ENCODE measurements around the gene RIN1. TPM values are rescaled to one million over a fixed set of nuclear protein-coding genes. Genes with fewer than 3 reads are reported as not detected.

RIN1 gene
- total and polyA plus RNA-seq, 2 donors (not counting 1 experiment from before 2014, with no cell fraction given), result 0.72 to 1.7 TPM

DNA sequence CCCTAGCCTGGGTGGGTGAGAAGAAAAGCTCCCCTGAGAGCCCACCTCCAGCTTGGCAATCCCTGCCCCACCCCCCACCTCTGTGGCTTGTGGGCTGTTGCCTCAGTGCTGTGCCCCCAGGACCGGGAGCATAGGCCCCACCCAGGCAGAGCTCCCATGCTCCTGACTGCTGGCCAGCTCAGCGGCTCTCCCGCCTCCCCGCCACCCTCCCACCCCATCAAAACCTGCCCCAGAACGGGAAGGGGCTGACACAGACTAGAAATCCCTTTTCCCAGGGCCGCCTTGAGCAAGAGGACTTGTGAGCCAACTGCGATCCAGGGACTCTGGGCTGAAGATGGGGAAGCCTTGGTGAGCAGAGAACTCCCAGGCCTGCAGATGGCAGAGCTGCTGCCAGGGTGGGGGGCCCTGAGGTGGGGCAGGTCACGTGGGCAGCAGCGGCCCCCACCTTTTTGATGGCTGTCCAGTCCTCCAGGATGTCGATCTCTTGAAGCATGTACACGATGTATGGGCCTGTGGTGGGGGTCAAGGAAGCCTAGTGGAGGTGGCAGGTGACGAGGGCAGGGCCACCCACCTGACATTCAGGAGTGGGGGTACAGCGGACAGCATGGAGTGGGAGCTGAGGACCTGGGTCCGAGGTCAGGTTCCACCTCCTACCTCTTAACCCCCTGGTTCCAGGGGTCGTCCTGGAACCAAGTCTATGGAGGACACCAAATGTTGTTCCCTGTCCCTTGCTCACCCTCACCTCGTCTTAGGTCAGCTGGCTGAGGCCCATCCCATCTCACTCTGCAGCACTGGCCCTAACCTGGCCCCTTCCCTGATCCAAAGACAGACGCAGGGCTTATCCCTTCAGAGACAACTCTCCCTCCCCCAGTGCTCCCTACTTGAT lies 2.3 kb upstream of the RIN1 start:
- TF ChIP-seq, protein P1, sequence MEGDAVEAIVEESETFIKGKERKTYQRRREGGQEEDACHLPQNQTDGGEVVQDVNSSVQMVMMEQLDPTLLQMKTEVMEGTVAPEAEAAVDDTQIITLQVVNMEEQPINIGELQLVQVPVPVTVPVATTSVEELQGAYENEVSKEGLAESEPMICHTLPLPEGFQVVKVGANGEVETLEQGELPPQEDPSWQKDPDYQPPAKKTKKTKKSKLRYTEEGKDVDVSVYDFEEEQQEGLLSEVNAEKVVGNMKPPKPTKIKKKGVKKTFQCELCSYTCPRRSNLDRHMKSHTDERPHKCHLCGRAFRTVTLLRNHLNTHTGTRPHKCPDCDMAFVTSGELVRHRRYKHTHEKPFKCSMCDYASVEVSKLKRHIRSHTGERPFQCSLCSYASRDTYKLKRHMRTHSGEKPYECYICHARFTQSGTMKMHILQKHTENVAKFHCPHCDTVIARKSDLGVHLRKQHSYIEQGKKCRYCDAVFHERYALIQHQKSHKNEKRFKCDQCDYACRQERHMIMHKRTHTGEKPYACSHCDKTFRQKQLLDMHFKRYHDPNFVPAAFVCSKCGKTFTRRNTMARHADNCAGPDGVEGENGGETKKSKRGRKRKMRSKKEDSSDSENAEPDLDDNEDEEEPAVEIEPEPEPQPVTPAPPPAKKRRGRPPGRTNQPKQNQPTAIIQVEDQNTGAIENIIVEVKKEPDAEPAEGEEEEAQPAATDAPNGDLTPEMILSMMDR (IDR thresholded peaks at IDR 0.05), result no peak
- no peak for TF ChIP-seq EZH2 (IDR thresholded peaks at IDR 0.05; ENCODE audit: borderline replicate concordance, insufficient read depth, low read depth, low read length, poor library complexity, severe bottlenecking)
- no peaks in the 10 kb centered on the region for H3K9me3 Mint-ChIP-seq (ENCODE audit: insufficient read depth)
- Histone ChIP-seq H3K36me3 (replicated peaks in 1 of 2; ENCODE audit: control extremely low read depth in 1 of 2, control insufficient read depth in 1 of 2, extremely low read depth in 1 of 2, insufficient read depth in 2 of 2, low read length in 1 of 2) (peaks cover 0 to 49% of the 10 kb centered on the region in 2 experiments), H3K4me1 (ENCODE audit: control insufficient read depth in 2 of 2, insufficient read depth in 2 of 2, low read length in 2 of 2) (peaks cover 15 to 29% of the 10 kb centered on the region in 2 donors), H3K4me3 (ENCODE audit: control extremely low read depth in 1 of 5, extremely low read depth in 1 of 5, insufficient read depth in 1 of 5, low read depth in 2 of 5, low read length in 4 of 5) (no peak overlapping the region), H3K4me2 (replicated peaks; ENCODE audit: low read depth, low read length, poor library complexity, severe bottlenecking) (no peak overlapping the region), H3K27ac (ENCODE audit: low read length in 2 of 2) (no peak overlapping the region), H3K9ac (ENCODE audit: low read length) (no peak overlapping the region), H3K27me3 (replicated peaks in 1 of 4; ENCODE audit: control extremely low read depth in 1 of 4, control insufficient read depth in 3 of 4, insufficient read depth in 4 of 4, low read length in 3 of 4) (peaks cover 0 to 9% (median 3%) of the 10 kb centered on the region in 4 experiments), H2AFZ (ENCODE audit: insufficient read depth, low read depth, low read length, poor library complexity, severe bottlenecking) (no peak overlapping the region), H4K20me1 (ENCODE audit: control insufficient read depth, insufficient read depth, low read length, poor library complexity, severe bottlenecking) (peaks cover 41% of the 10 kb centered on the region), H3K9me3 (ENCODE audit: control extremely low read depth in 1 of 3, control insufficient read depth in 2 of 3, insufficient read depth in 1 of 3, low read length in 2 of 3) (no peaks in the 10 kb centered on the region), H3K79me2 (ENCODE audit: control insufficient read depth, insufficient read depth, low read length) (peaks cover 15% of the 10 kb centered on the region)
- no peaks in the 10 kb centered on the region for H3K27me3 Mint-ChIP-seq
- WGBS (ENCODE audit: insufficient coverage), result 94% methylated on average over 14 of the region's 17 CpGs
- DNase-seq (no peak), ATAC-seq (ENCODE audit: low read depth) (no peak)
- ChIA-PET POLR2A (interaction anchor here (0.7 kb wide), 1 partner anchor 10 kb away, joined by 3 read pairs; no protein-coding TSS in a partner anchor), CTCF (interaction anchor here (1.3 to 1.5 kb wide), 2 partner anchors 28 to 50 kb away, joined by 4 to 13 read pairs; no protein-coding TSS in a partner anchor)
- no peak overlapping the region for H3K27ac Mint-ChIP-seq
- H3K4me1 Mint-ChIP-seq, result peaks cover 28% of the 10 kb centered on the region
- H3K4me3 Mint-ChIP-seq, result no peak overlapping the region
- intact Hi-C loops (cut with micrococcal nuclease), result no loop called here
